Caco-2 (cell line): ENCODE results near the gene POLRMT. TPM values are rescaled to one million over a fixed set of nuclear protein-coding genes. Genes with fewer than 3 reads are reported as not detected.

Source experiments
- BruUV-seq: library from RNA; stranded (reverse); fragments of 400-500 nt; replicated peaks from 2 replicates; lab custom pipeline; 2021; lab: Mats Ljungman, UMichigan
- CTCF ChIA-PET: fragments of 300-600 bp; sonication (Branson Sonifier 250); formaldehyde crosslinking; loops from one replicate; lab custom pipeline; 2022; ENCODE audit warnings: antibody characterized with exemption; lab: Charles Lee
- POLR2A ChIA-PET: fragments of 300-600 bp; sonication (Branson Sonifier 250); formaldehyde crosslinking; loops from one replicate; lab custom pipeline; 2022; ENCODE audit warnings: antibody characterized with exemption; lab: Charles Lee
- DNase-seq, 2 experiments: peaks; one replicate each; pipeline versions ENCODE4 v3.0.0 to v3.0.0-alpha.2; 2020 to 2022
- H3K27me3 ChIP-seq: replicated peaks from 2 replicates; pipeline ENCODE4 v1.6.0; 2011; ENCODE audit warnings: low read length; ENCODE audit not compliant: control insufficient read depth, insufficient read depth
- H3K36me3 ChIP-seq: 2 replicates; pipeline ENCODE4 v1.5.1; 2011; ENCODE audit warnings: low read length; ENCODE audit not compliant: control insufficient read depth, insufficient read depth
- H3K4me1 ChIP-seq: fragments of 250-450 bp; sonication (Bioruptor Pico); 2 replicates; pipeline ENCODE4 v1.5.1; 2020; ENCODE audit warnings: mild to moderate bottlenecking
- H3K4me3 ChIP-seq: 2 replicates; pipeline ENCODE4 v1.5.1; 2011; ENCODE audit warnings: low read depth, mild to moderate bottlenecking, control low read depth, low read length
- H3K9me3 ChIP-seq: fragments of 250-450 bp; sonication (Bioruptor Pico); 2 replicates; pipeline ENCODE4 v1.5.1; 2020; ENCODE audit warnings: mild to moderate bottlenecking, moderate library complexity
- H3K27ac Mint-ChIP-seq: one replicate; pipeline ENCODE4 v1.8.0; 2022; ENCODE audit warnings: mixed read lengths; ENCODE audit not compliant: unreplicated experiment
- H3K27me3 Mint-ChIP-seq: one replicate; pipeline ENCODE4 v1.8.0; 2022; ENCODE audit warnings: mixed read lengths; ENCODE audit not compliant: insufficient read depth, unreplicated experiment
- H3K36me3 Mint-ChIP-seq: one replicate; pipeline ENCODE4 v1.8.0; 2022; ENCODE audit warnings: mild to moderate bottlenecking, mixed read lengths; ENCODE audit not compliant: insufficient read depth, unreplicated experiment
- H3K4me1 Mint-ChIP-seq: one replicate; pipeline ENCODE4 v1.8.0; 2022; ENCODE audit warnings: low read depth, mixed read lengths; ENCODE audit not compliant: unreplicated experiment
- H3K4me3 Mint-ChIP-seq: one replicate; pipeline ENCODE4 v1.8.0; 2022; ENCODE audit warnings: mild to moderate bottlenecking, moderate library complexity, mixed read lengths; ENCODE audit not compliant: unreplicated experiment
- H3K9me3 Mint-ChIP-seq: one replicate; pipeline ENCODE4 v1.8.0; 2022; ENCODE audit warnings: mixed read lengths; ENCODE audit not compliant: unreplicated experiment
- CTCF ChIP-seq, 2 experiments: fragments of 200-600 bp in 1 of 2; IDR thresholded peaks; 1 replicate in 1 of 2; 2 replicates in 1 of 2; pipeline versions ENCODE4 v1.5.1 to v1.8.0; 2011 to 2022; ENCODE audit warnings: antibody characterized with exemption in 1 of 2, control low read depth in 1 of 2, inconsistent platforms in 1 of 2, low read depth in 1 of 2, low read length in 1 of 2, mild to moderate bottlenecking in 1 of 2, moderate library complexity in 1 of 2; ENCODE audit not compliant: insufficient read depth in 1 of 2, severe bottlenecking in 1 of 2, unreplicated experiment in 1 of 2
- intact Hi-C: fragments of 100-400 bp; cut with micrococcal nuclease; formaldehyde crosslinking; loops from one replicate; pipeline ENCODE4 v1.10.0; 2022; ENCODE audit not compliant: unreplicated experiment
- total RNA-seq: library from RNA; stranded (reverse); gene quantifications from 2 replicates; pipeline ENCODE4 v1.2.3, GENCODE V29; 2022

POLRMT gene
- total RNA-seq, 1 experiment from 2014 or later: 95.8 TPM

DNA sequence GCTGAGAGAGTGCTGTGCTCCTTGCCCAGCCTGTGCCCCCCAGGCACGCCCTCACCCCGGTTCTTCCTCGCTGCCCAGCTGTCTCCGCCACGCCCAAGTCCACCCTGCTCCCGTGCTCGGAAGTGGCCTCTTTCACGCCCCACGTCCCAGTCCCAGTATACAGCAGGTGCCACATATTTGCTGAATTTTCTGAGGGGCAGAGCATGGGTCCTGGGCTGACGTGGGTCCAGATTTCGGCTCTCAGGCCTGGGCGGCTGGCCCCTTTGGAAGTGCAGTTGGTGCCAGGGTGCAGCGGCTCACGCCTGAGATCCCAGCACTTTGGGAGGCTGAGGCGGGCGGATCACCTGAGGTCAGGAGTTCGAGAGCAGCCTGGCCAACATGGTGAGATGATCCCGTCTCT is 40.3 kb downstream of the POLRMT start:
- Mint-ChIP-seq H3K27me3 (peaks cover 7% of the 10 kb centered on the region), H3K27ac (no peak overlapping the region), H3K36me3 (peaks cover 6% of the 10 kb centered on the region), H3K9me3 (no peaks in the 10 kb centered on the region), H3K4me1 (no peaks in the 10 kb centered on the region), H3K4me3 (no peak overlapping the region)
- Histone ChIP-seq H3K9me3 (no peaks in the 10 kb centered on the region), H3K27me3 (0 out of 2 replicates have a peak, but pooled peaks cover 2% of the 10 kb centered on the region), H3K4me3 (no peak overlapping the region), H3K4me1 (peaks cover 19% of the 10 kb centered on the region), H3K36me3 (no peaks in the 10 kb centered on the region)
- TF ChIP-seq CTCF (IDR thresholded peaks at IDR 0.05; ENCODE audit: insufficient read depth in 1 of 2, low read depth in 1 of 2, low read length in 1 of 2, severe bottlenecking in 1 of 2, unreplicated experiment in 1 of 2): no peak
- intact Hi-C loops: no loop called here
- POLR2A ChIA-PET: no interaction called here
- no peak for DNase-seq
- BruUV-seq: no TSS peak
- CTCF ChIA-PET: no interaction called here

DNA sequence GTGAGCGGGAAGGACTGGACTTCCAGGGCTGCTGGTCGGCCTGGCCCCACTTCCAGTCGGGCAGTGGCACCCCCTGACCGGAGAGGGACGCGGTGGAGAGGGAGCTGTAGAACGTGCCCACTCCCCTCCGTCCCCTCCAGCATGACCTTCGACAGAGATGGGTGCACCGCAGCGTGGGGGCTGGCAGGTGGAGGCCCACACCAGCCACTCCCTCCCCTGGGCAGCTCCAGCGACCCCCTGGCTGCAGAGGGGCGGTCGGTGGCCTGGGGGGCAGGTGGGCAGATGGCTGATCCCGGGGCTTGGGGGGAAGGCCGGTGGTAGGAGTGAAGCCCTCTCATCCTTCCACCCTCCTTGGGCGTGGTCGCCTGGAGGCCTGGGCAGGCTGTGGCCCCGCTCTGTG is 41.2 kb downstream of the POLRMT start:
- intact Hi-C loops: no loop called here
- Histone ChIP-seq H3K27me3 (0 out of 2 replicates have a peak, but pooled peaks cover 2% of the 10 kb centered on the region), H3K9me3 (no peaks in the 10 kb centered on the region), H3K36me3 (no peaks in the 10 kb centered on the region), H3K4me3 (no peak overlapping the region), H3K4me1 (peaks cover 19% of the 10 kb centered on the region)
- TF ChIP-seq CTCF (IDR thresholded peaks at IDR 0.05; ENCODE audit: insufficient read depth in 1 of 2, low read depth in 1 of 2, low read length in 1 of 2, severe bottlenecking in 1 of 2, unreplicated experiment in 1 of 2): no peak
- H3K27me3 Mint-ChIP-seq: peaks cover 7% of the 10 kb centered on the region
- H3K9me3 Mint-ChIP-seq: no peaks in the 10 kb centered on the region
- H3K27ac Mint-ChIP-seq: no peak overlapping the region
- no TSS peak for BruUV-seq
- DNase-seq: no peak
- H3K4me1 Mint-ChIP-seq: no peaks in the 10 kb centered on the region
- peaks cover 6% of the 10 kb centered on the region for H3K36me3 Mint-ChIP-seq
- ChIA-PET POLR2A (no interaction called here), CTCF (no interaction called here)
- no peak overlapping the region for H3K4me3 Mint-ChIP-seq

DNA sequence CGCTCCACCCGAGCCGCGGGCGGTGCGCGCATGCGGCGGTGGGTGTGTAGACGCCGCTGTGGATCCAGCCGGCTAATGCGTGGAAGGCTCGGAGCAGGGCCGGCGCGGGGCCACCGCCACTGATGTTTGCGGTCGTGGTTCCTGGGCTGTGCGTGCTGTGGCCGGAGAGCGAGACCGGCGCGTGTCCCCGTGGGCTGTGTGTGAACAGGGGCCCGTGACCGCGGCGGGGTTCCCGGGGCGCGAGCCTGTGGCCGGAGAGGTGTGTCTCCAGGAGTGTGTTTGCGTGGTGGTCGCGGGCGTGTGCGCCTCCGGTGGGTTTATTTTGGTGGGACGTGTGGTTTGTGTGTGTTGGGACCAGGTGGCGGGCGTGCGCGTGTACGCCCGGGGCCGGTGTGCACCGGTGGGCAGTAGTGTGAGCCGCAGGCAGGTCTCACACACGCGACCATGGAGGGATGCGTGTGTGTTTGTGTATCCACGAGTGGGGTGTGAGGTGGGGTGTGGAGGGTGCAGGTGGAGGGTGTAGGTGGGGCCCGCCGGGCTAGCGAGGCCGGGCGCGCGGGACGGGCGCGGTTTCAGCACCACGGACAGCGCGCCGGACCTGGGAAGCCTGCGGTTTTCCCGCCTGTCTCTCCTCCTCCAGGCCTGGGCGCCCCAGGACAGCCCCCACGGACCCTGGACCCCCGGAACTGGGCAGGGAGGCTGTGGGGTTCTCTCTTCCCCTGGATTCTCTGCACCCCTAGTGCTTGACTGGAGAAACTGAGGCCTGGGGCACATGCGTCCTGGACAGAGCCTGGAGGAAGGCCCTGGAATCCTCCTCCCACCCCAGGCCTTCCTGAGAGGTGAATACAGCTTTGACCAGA is 42.0 kb downstream of the POLRMT start:
- peaks cover 7% of the 10 kb centered on the region for H3K27me3 Mint-ChIP-seq
- Histone ChIP-seq H3K36me3 (no peaks in the 10 kb centered on the region), H3K4me3 (no peak overlapping the region), H3K27me3 (0 out of 2 replicates have a peak, but pooled peaks cover 2% of the 10 kb centered on the region), H3K9me3 (no peaks in the 10 kb centered on the region), H3K4me1 (peaks cover 19% of the 10 kb centered on the region)
- no peak overlapping the region for H3K4me3 Mint-ChIP-seq
- TF ChIP-seq CTCF (IDR thresholded peaks at IDR 0.05; ENCODE audit: insufficient read depth in 1 of 2, low read depth in 1 of 2, low read length in 1 of 2, severe bottlenecking in 1 of 2, unreplicated experiment in 1 of 2): no peak
- H3K4me1 Mint-ChIP-seq: no peaks in the 10 kb centered on the region
- H3K36me3 Mint-ChIP-seq: peaks cover 11% of the 10 kb centered on the region
- ChIA-PET CTCF (no interaction called here), POLR2A (no interaction called here)
- intact Hi-C loops: no loop called here
- H3K27ac Mint-ChIP-seq: no peak overlapping the region
- peak in 1 of 2 experiments; percentile 62 for DNase-seq
- BruUV-seq: no TSS peak
- no peaks in the 10 kb centered on the region for H3K9me3 Mint-ChIP-seq
